ENCODE measurements around the gene COX6A2. TPM values are rescaled to one million over a fixed set of nuclear protein-coding genes. Genes with fewer than 3 reads are reported as not detected.

Gene COX6A2
- total and polyA plus RNA-seq, 2 experiments from 2014 or later = 1.7 TPM; not detected in 1

DNA sequence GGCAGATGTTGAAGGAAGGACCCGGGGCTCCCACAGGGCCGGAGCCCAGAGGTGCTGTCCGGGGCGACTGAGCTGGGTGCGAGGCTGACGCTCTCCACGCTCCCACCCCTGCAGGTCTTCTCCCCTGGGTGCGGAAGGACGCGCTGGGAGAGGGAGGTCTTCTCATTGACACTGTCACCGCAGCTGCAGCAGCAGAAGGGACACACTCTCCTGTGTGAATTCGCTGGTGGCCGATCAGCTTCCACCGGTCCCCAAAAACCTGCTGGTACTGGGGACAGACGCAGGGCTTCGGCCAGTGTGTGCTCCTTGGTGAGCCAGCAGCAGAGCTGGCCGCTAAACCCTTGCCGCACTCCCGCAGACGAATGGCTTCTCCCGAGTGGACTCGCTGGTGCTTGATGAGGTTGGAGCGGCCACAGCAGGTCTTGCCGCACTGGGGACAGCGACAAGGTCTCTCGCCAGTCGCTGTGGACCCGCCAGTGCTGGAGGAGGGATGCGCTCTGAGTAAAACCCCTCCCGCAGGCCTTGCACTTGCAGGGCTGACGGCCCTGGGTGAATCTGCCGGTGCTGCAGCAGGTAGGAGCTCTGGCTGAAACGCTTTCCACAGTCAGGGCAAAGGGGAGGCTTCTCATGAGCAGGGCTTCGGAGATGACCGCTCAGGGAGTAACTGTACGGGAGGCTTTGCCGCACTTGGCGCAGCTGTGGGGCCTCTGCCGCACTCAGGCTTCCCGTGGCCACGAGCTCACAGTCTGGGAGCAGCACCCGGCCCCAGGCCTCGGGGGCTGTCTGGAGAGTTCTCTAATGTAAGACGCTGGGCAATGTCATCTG lies 8.3 kb upstream of the COX6A2 start:
- H2AFZ ChIP-seq = no peak overlapping the region
- no peaks in the 10 kb centered on the region for H4K20me1 ChIP-seq (ENCODE audit: insufficient read depth, poor library complexity, severe bottlenecking)
- H3K4me1 ChIP-seq (ENCODE audit: insufficient read depth) = no peaks in the 10 kb centered on the region
- no peaks in the 10 kb centered on the region for H3K79me2 ChIP-seq
- DNase-seq (ENCODE audit: low spot score) = no peak
- no peaks in the 10 kb centered on the region for H3K27me3 ChIP-seq
- no peaks in the 10 kb centered on the region for H3K9me3 ChIP-seq (ENCODE audit: low read depth)
- H3K36me3 ChIP-seq (replicated peaks; ENCODE audit: insufficient read depth, low read depth) = no peaks in the 10 kb centered on the region
- TF ChIP-seq, protein P1, sequence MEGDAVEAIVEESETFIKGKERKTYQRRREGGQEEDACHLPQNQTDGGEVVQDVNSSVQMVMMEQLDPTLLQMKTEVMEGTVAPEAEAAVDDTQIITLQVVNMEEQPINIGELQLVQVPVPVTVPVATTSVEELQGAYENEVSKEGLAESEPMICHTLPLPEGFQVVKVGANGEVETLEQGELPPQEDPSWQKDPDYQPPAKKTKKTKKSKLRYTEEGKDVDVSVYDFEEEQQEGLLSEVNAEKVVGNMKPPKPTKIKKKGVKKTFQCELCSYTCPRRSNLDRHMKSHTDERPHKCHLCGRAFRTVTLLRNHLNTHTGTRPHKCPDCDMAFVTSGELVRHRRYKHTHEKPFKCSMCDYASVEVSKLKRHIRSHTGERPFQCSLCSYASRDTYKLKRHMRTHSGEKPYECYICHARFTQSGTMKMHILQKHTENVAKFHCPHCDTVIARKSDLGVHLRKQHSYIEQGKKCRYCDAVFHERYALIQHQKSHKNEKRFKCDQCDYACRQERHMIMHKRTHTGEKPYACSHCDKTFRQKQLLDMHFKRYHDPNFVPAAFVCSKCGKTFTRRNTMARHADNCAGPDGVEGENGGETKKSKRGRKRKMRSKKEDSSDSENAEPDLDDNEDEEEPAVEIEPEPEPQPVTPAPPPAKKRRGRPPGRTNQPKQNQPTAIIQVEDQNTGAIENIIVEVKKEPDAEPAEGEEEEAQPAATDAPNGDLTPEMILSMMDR (IDR thresholded peaks at IDR 0.05; ENCODE audit: poor library complexity) = no peak
- TF ChIP-seq EZH2 (IDR thresholded peaks at IDR 0.05; ENCODE audit: borderline replicate concordance) (no peak), EZH2phosphoT487 (IDR thresholded peaks at IDR 0.05; ENCODE audit: low read depth, severe bottlenecking, unreplicated experiment) (no peak)
- no peak overlapping the region for H3K4me3 ChIP-seq
- H3K4me2 ChIP-seq = no peak overlapping the region
- no peak overlapping the region for H3K27ac ChIP-seq
- 91% methylated on average over 44 of the region's 44 CpGs for WGBS (ENCODE audit: low lambda C conversion rate, missing lambda C conversion rate)
- H3K9me2 ChIP-seq (replicated peaks; ENCODE audit: insufficient read depth) = no peaks in the 10 kb centered on the region

DNA sequence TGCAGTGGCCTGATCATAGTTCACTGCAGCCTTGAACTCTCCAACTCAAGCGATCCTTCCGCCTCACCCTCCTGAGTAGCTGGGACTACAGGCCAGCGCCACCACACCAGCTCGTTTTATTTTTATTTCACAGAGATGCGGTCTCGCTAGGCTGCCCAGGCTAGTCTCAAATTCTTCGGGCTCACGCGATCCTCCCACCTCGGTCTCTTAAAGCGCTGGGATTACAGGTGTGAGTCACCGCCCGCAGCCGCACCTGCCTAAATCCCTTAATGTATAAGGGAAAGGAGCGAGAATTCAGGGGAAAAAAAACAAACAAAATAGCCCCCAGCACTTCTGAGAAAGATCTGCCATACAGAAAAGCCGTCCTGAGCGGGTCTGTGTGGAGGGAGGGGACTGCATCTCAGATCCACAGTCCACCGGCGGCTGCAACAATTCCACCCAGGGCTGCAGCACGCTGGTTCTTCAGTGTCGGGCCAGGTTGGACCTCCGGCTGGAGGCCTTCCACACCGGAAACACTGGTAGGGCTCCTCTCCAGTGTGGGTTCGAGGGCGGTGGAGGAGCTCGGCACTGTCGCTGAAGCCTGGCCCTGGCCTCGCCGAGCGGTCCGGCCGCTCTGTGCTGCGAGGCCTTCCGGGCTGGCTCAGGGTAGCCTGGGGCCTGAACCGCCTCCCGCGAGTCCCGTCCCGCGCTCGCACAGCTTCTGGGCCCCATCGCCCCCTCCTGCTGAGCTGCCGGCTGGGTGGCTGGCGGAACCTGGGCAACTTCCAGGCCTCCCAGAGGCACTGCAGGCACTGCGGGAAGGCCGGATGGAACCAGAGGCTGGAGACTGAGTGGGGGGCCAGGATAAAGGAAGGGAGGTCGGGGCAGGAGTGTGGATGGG lies 7.4 kb upstream of the COX6A2 start:
- no peaks in the 10 kb centered on the region for H3K27me3 ChIP-seq
- 93% methylated on average over 44 of the region's 47 CpGs for WGBS (ENCODE audit: low lambda C conversion rate, missing lambda C conversion rate)

DNA sequence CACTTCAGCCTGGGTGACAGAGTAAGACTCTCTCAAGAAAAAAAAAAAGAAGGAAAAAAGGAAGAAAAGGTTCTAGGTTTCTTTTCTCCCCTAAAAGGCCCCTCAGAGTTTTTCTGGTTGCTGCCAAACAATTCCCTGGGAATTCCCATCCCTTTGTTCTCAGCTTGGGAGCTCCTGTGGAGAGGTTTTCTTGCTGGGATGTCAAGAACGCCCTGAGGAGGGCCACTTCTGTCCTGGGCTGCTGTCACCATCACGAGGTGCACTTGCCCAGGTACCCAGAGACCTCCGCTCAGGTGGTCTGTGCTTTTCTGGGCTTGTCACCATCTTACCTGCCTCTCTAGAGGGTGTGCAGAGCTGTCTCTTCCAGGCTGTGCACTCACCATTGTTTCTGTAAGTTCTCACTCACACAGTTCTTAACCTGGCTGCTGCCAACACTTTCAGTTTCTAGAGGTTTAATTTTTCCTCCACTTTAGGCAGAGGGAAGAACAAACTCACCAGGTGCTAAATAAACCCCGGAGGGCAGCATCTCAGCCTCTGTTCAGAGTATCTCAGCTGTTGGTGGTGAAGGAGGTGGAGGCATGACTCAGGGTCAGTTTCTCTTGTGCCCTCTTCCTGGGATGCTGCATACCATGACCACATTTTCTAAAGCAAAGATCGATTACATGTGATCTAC lies 2.4 kb upstream of the COX6A2 start:
- WGBS (ENCODE audit: low lambda C conversion rate, missing lambda C conversion rate) = 65% methylated on average over 5 of the region's 5 CpGs
- H3K36me3 ChIP-seq (replicated peaks; ENCODE audit: insufficient read depth, low read depth) = no peaks in the 10 kb centered on the region
- H3K9me3 ChIP-seq (ENCODE audit: low read depth) = no peaks in the 10 kb centered on the region
- H3K4me3 ChIP-seq = no peak overlapping the region
- H2AFZ ChIP-seq = no peak overlapping the region
- no peak for DNase-seq (ENCODE audit: low spot score)
- no peaks in the 10 kb centered on the region for H4K20me1 ChIP-seq (ENCODE audit: insufficient read depth, poor library complexity, severe bottlenecking)
- H3K27me3 ChIP-seq = no peaks in the 10 kb centered on the region
- H3K9me2 ChIP-seq (replicated peaks; ENCODE audit: insufficient read depth) = no peaks in the 10 kb centered on the region
- H3K4me1 ChIP-seq (ENCODE audit: insufficient read depth) = peaks cover 15% of the 10 kb centered on the region
- TF ChIP-seq, protein P1 (IDR thresholded peaks at IDR 0.05; ENCODE audit: poor library complexity) = no peak
- no peak for TF ChIP-seq EZH2 (IDR thresholded peaks at IDR 0.05; ENCODE audit: borderline replicate concordance)
- TF ChIP-seq EZH2phosphoT487 (IDR thresholded peaks at IDR 0.05; ENCODE audit: low read depth, severe bottlenecking, unreplicated experiment) = no peak
- peak overlapping the region; percentile 60 for H3K27ac ChIP-seq
- no peaks in the 10 kb centered on the region for H3K79me2 ChIP-seq
- no peak overlapping the region for H3K4me2 ChIP-seq

More for the DNA sequence above, 7.4 kb upstream of the COX6A2 start:
- no peak overlapping the region for H2AFZ ChIP-seq
- H3K4me3 ChIP-seq = no peak overlapping the region
- DNase-seq (ENCODE audit: low spot score) = no peak
- no peaks in the 10 kb centered on the region for H3K79me2 ChIP-seq
- H3K4me1 ChIP-seq (ENCODE audit: insufficient read depth) = no peaks in the 10 kb centered on the region
- H3K36me3 ChIP-seq (replicated peaks; ENCODE audit: insufficient read depth, low read depth) = no peaks in the 10 kb centered on the region
- no peak overlapping the region for H3K27ac ChIP-seq
- TF ChIP-seq EZH2 (IDR thresholded peaks at IDR 0.05; ENCODE audit: borderline replicate concordance) = no peak
- no peak for TF ChIP-seq EZH2phosphoT487 (IDR thresholded peaks at IDR 0.05; ENCODE audit: low read depth, severe bottlenecking, unreplicated experiment)
- TF ChIP-seq, protein P1 (IDR thresholded peaks at IDR 0.05; ENCODE audit: poor library complexity) = no peak
- no peaks in the 10 kb centered on the region for H4K20me1 ChIP-seq (ENCODE audit: insufficient read depth, poor library complexity, severe bottlenecking)
- H3K9me3 ChIP-seq (ENCODE audit: low read depth) = no peaks in the 10 kb centered on the region
- no peak overlapping the region for H3K4me2 ChIP-seq
- no peaks in the 10 kb centered on the region for H3K9me2 ChIP-seq (replicated peaks; ENCODE audit: insufficient read depth)

Measured in hepatocyte (in vitro differentiated cells).